Upper lobe of left lung (tissue), 4 donors: ENCODE measurements around the gene MXRA8.

Source experiments
- POLR2A ChIP-seq, 4 donors: fragments of 450-650 bp; IDR thresholded peaks; one replicate each; pipeline ENCODE4 v1.5.1; 2016 to 2017; ENCODE audit warnings: antibody characterized with exemption in 4 of 4, mild to moderate bottlenecking in 2 of 4
- TF ChIP-seq, protein P1 (sequence below), 6 experiments: fragments of 450-650 bp in 4 of 6; fragments of 200-600 bp in 2 of 6; sonication (generic) in 2 of 6; IDR thresholded peaks; one replicate each; pipeline ENCODE4 v1.5.1; 2016 to 2019; ENCODE audit warnings: antibody characterized with exemption in 6 of 6

DNA sequence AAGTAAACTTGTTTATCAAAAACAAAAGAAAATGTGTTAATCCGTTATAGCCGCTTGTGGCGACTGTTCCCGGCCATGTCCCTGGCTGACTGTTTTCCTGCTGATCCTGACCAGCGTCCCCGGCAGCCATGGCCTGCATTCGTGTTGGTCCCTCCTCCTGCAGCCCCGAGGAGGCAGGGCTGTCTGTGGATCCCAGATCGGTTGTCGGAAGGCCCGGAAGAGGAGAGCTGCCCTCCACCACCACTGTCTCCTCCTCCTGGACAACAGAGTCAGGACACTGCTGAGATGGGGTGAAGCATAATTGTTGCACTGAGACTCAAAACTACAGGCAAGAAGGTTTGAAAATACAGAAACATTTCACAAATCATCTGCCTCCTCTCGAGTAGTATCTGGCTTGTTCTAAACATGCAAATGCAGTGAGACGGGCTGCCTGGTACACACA, 3.6 kb upstream of the MXRA8 start:
- TF ChIP-seq, protein P1, sequence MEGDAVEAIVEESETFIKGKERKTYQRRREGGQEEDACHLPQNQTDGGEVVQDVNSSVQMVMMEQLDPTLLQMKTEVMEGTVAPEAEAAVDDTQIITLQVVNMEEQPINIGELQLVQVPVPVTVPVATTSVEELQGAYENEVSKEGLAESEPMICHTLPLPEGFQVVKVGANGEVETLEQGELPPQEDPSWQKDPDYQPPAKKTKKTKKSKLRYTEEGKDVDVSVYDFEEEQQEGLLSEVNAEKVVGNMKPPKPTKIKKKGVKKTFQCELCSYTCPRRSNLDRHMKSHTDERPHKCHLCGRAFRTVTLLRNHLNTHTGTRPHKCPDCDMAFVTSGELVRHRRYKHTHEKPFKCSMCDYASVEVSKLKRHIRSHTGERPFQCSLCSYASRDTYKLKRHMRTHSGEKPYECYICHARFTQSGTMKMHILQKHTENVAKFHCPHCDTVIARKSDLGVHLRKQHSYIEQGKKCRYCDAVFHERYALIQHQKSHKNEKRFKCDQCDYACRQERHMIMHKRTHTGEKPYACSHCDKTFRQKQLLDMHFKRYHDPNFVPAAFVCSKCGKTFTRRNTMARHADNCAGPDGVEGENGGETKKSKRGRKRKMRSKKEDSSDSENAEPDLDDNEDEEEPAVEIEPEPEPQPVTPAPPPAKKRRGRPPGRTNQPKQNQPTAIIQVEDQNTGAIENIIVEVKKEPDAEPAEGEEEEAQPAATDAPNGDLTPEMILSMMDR (IDR thresholded peaks at IDR 0.05) = no peak
- TF ChIP-seq POLR2A (IDR thresholded peaks at IDR 0.05) = no peak
